Activated CD8-positive, alpha-beta memory T cell treated with anti-CD3 and anti-CD28 coated beads, Interleukin-2, amount 50 U/mL, for 24 hours (primary cell): Measurements from ENCODE around the gene LSAMP.

Source experiments
- DNase-seq: peaks from one replicate; pipeline ENCODE4 v3.0.0-alpha.2; 2020; ENCODE audit errors: extremely low read depth

The LSAMP gene

DNA sequence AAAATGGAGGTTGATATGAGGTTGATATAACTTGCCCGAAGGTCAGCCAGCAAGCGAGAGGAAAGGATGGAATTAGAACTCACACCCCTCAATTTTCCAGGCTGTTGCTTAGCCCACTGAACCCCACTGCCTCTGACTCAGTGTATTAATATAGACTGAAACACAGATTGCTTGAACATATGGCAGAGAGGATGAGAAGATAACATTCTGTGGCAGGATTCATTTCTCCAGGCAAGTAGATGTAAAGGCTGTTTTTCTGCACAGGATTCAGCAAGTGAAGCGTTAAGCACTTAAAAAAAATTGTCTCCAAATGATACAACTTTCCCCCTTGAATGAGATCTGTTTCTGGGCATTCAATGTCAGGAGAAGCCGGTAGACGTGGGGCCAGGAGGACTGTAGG is 486.8 kb downstream of the LSAMP start:
- no peak for DNase-seq

DNA sequence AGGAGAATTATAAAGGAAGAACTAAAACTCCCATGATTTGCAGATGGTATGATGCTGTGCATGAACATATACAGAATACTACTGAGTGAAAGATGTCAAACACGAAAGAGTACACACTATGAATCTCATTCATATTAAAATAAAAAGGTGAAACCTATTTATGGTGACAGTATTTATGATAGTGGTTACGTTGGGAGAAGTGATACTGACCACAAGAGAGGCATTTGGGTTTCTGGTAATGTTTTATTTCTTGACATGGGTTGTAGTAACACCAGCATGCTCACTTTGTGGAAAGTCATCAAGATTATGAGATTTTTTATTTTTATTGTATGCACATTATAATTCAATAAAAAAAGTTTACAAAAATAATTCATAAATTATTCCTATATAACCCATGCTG is 498.0 kb downstream of the LSAMP start:
- no peak for DNase-seq

DNA sequence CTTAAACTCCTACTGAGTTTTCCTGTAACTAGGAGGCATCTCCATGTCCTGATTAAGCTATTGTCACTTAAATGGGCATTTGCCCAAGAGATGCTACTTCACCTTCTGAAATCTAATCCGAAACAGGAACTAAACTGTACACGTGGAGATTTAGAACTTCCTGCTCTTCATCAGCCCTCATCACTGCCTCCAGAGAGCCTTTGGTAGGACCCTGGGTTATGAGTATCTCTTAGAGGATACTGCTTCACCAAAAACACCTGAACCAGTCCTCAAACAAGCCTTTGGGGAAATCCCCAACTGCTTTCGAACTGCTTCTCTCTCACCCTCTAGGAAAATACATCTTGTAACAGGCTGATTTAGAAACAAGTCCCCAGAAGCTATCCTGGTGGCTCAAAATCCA is 501.7 kb downstream of the LSAMP start:
- DNase-seq, result no peak

DNA sequence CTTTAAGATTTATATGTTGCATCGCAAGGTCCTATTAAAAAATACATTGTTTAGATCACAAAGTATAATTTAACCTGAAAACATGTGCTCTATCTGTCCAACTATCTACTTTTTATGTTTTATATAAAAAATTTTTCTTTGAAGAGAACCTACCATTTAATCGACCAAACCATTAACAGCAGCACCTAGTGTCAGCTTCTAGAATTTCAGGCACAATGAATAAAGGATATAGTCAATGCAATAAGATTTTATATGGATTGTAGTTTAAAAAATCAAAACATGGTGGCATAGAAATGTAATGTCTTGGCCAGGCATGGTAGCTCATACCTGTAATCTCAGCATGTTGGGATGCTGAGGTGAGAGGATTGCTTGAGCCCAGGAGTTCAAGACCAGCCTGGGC is 508.2 kb downstream of the LSAMP start:
- no peak for DNase-seq

DNA sequence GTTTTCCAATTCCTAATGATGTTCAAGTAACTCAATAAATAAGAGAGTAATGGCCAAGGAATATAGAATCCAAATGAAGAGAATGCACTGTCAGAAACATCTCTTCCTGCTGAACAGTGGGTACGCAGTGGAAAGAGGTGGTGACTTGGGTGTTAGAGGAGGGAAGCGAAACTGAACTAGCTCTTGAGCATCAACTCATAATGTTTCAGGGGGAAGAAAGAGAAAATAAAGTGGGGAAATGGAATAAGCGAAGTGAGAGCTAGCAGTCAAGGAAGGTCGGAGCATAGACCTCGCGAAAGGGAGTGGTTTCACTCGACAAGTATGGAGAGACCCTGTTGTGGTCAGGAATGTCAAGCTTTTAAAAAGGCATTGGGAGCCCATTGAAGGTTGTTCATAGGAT is 512.5 kb downstream of the LSAMP start:
- DNase-seq, result no peak

DNA sequence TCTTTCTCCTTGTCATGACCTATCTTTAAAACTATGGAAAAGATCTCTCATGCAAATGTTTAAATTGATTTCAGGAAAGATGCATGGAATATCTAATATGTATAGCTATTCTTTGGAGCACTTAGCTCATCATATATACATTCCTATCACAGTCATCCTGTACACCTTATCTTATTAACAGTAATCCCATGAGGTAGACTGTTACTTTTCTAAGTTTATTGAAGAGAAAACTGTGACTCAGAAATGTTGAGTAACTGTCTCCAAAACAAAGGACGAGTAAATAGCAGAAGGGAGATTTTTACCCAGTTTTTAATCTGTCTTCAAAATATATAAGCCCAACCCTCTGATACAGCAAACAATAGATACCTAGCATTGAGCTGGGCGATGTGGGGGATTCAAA is 513.7 kb downstream of the LSAMP start:
- DNase-seq, result no peak

DNA sequence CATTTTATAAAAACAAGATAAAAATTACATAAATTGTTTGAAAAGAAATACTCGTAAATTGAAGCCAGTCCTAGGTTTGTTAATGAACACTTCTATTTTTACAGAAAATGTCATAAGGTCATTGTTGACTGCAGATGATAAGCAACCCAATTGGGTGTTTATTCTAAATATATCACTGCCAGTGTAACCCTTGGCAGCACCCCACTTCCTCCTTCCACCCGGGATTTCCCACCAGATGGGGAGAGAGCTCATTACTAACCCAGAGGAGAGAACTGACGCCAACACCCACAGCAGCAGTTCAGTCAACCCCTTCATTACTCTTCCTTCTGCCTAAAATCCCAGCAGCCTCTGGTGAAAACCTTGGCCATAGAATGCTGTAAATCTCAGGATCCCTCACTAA is 514.4 kb downstream of the LSAMP start:
- no peak for DNase-seq

DNA sequence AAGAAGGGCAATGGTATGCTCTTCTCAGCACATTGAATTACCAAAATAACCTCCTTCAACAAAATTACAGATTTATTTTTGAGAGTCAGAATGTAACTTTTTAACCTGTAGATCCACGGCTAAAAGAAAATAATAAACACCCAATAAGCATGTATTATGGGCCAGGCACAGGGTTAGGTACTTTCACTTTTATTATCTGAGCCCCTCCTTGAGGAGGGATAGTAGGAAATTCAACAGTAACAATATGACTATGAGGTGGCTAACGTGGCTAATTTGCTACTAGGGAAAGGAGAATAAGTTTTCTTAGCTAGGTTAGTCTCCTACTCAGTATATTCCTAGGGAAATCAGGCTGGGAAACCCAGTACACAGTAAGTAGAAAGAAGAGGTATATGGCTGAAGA is 515.1 kb downstream of the LSAMP start:
- no peak for DNase-seq

DNA sequence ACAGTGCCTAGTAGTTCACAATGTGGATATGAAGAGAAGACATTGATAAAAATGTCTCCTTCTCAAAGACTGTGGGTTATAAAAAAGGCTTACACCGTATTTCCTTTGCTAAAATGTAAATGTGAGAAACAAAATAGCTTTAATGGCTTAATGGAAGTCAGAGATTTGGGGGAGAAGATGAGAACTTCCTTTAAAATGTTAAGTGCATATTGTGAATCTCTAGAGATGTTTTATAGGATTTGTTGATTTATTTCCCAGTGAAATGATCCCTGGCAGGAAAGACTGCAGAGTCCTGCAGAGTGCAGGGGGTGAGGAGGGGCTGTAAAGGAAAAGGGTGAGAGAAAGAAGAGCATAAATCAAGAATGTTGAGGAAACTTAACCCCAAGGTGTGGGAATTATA is 516.9 kb downstream of the LSAMP start:
- no peak for DNase-seq

DNA sequence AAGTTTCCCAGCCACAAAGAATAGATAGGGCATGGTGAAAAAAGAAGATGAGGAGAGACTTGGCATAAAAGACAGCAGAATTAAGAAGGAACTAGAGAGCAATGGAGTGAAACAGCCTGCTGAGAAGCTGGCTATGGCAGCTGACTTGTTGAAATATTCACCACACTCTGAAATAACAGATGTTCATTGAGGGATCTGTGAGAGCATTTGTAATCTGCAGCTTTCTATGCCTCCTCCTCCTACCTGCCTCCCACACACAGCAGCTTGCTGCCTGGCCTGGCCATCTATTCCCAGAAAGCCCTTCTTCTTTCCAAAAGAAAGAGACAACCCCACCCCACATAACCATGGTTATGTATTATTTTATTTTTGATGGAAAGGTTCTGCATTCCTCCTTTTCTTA is 518.1 kb downstream of the LSAMP start:
- no peak for DNase-seq

DNA sequence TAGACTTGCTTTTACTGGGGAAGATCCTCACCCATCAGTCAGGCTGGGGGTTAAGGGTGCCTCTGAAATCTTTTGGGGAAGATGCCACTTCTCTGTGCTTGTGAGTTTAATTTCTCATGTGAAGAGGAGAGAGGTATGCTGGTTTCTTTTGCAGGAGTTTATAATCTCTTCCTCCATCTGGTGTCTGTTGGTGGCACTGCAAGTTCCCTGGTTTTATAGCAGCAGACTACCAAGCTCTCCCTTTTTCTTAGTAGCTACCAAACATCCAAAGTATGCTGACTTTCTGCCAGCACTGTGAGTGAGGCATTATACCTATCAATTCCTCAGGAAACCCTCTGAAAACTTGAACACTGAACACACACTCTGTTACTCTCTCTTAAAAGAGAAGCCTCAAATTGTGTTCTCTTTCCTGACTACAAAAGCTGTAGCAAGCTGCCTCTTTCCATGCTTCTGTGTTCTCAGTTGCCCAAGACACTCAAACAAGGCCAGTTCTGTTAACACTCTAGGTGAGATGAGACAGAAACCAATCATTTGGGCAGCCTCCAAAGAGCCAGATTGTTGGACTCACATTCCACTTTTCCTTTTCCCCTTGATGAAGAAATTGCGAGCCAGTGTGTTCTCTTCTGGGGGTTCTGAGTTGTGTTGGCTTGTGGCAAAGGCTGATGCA is 522.5 kb downstream of the LSAMP start:
- no peak for DNase-seq

DNA sequence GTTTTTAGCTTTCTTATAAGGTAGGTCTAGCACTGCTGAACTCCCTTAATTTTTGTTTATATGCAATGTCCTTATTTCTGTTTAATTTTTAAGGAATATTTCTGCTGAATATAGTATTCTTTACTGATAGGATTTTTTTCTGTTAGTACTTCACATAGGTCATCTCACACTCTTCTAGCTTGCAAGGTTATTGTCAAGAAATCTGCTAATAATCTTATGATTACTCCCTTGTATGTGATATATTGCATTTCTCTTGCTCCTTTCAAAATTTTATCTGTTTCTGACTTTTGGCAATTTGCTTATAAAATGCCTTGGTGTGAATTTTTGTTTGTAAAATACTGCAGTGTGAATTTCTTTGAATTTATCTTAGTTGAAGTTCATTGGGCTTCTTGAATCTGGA is 523.6 kb downstream of the LSAMP start:
- no peak for DNase-seq

DNA sequence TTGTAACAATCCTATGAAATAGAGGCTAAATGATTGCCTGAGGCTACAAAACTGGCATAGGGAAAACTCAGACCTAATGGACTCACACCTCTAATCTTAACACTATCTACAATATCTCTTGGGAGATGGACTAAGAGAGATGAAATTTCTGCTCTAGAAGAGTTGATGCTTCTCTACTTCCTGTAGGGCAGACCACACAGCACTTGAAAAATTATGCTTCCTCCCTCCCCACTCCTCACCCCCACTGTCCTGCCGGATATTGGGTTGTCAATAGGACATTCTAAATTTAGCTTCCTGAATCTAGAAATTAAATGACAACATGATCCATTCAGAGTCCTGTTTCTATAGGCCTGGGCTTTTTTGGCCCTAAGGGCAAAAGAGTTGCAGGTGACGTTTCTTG is 526.4 kb downstream of the LSAMP start:
- no peak for DNase-seq

DNA sequence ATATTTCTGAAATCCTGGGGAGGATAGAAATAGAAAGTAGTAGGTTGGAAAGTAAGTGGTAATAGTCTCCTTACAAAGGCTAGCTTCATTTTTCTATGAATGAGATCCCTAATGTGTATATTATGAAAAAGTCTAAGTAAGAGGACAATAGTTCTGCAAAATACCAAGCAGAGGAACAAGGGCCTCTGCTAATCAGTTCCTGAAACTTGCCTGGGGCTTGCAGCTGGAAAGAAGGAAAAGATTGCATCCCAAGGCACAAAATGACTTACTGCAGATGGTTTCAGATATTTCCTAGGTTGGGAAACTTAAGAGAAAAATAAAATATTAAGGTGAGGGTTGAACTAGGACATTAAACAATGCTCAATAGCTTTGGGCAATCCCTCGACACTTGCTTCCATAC is 528.4 kb downstream of the LSAMP start:
- DNase-seq, result no peak

DNA sequence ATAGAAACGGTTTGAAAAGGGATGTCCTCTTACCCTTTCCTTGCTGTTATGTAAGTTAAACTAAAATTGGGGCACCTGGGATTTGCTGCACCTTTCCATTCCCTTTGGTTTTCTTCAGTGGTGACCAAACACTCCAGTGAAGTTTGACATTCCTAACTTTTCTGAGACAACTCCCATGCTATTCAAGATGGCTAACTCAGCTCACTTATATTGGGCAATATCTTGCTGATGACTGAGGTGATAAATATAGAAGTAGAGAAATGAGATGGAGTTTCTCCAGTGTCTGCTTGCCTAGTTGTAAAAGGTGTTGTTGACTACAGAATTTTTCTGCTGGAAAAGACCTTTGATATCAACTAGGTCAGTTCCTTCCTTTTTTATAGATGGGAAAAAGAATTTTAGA is 530.2 kb downstream of the LSAMP start:
- no peak for DNase-seq

DNA sequence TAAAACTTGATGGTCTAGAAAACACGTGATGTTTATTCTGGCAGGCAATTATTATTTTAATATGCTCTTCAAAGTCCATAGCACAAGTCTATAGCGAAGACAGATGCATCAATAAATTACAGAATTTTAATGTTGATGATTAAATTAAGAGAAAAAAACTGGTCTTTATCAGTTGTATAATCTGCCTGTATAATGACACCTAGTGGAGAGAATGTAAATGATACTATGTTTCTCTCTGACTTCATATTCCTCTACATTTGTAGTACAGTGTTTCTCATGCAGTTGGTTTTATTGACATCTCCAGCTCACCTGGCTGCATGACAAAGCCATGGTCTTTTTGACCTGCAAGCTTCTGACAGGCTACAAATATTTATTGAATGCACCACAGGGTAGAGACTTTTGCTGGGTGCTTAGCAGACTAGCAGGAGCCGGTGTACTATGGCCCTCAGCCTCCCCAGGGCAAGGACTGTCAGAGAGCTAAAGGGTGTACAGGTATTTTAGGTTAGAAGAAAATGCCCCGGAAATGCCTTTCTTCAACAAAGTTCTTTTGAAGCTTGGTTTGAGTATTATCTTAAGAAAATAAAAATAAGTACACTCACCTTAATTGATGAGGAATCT is 532.1 kb downstream of the LSAMP start:
- no peak for DNase-seq

DNA sequence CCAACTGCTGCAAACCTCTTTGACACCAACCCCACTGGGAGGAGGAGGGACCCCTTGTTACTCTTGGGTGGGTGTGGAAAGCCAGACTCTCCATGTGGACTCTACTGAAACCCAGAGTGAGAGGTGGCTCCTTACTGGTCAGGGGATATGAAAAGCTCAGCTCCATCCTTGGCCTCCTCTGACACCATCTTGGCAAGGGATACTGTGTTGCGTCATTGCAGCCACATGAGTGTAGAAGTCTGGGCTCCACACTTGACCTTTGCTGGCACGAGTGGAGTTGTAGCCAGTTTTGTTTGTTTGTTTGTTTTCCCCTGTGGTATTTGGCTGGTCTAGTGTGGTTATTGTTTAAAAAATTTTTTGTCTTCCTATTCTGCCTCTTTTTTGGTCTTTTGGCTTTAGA is 532.9 kb downstream of the LSAMP start:
- DNase-seq, result no peak

DNA sequence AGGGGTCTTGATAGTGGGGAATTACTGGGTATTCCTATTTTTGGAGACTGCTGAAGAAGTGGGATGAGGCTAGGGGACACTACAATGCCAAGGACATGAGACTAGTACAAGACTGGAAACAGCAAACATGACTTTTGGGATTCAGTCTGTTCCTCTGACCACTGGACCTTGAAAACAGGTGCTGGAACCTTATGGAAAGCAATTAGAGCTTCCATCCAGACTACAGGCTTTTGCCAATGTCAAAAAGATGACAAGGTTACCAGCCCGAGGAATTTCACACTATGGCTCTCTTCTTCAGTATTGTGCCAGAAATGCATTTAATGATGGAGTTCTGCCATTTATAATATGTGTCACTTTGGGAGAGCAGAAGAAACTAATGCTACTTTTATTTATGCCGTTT is 539.4 kb downstream of the LSAMP start:
- DNase-seq, result no peak

DNA sequence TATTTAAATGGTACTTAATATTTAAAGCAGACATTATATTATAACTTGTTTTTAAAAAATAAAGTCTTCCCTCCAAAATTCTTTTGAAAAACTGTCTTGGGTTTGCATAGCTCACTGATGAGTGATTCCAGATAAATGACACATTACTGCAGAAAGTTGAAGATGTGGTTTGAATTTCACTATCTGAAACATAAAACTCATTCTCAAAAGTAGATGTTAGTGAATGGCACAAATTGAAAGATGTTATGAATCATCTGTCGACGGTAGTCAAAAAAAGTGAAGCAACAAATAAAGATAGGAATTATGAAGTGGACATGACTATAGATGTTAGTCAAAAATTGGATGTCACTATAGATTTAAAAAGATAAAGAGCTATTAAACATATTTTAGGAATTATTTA is 541.4 kb downstream of the LSAMP start:
- no peak for DNase-seq

DNA sequence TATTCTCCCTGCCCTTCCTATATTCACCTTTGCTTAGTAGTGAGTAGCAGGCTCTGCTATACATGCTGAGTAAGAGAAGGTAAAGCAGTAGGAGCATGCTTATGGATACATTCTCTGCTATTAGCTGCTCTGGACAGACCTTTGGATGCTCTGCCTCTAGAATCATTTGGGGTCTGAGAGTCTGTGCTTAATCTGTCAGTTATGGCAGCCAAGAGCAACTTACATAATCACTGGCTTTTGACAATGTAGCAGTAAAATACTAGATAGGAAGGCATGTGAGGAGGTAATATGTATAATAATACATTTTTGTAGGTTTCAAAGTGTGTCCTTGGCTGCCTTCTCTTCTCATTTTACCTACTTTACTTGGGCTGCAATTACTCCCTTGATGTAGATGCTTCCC is 544.3 kb downstream of the LSAMP start:
- DNase-seq, result no peak

DNA sequence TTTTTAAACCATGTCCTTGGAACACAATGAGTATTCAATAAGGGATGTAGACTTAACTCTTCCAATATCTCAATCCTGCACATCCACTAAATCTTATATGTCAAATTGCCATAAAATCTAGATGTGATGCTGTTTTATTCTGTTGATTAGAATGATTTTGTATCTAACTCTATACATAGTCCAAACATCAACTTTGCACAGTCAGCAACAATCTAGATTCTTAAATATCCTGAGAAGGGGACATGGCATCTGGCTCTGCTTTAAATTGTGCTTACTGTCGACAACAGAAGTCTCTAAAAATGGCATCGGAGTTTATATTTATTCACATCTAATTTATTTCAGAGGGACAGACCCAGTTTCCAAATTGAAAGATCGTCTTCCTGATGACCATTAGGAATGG is 545.8 kb downstream of the LSAMP start:
- DNase-seq, result no peak

DNA sequence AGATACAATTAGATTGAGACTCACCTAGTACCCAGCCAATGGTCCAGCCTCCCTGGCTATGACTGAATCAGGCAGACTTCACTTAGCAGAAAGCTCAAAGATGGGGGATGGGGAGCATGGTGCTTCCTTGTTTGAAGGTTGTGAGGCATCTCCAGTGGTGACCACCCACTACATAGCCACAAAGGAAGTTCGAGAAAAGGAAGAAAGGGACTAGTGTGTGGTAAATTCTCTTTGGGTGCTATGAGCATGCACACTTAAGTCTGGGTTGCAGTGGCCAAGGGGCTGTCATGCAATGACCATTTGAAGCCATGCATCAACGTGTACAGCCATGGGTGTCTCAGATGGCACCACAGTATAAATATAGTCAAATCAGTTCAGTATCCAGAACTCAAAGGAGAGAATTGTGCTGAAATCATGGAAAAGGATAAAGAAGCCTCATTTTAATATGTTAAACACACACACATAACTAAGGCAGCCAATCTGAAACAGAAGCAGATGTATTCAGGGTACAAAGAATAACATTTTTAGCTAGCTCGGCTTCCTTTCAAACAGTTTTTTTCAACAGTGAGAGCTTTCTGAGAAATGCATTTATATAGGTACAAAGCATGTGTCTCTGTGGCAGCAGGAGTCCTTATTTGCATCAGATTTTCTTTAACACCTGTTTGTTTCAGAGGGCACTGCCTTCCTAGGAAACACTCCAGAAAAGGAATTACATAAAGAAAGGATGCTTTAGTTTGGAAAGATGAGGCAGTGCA is 546.5 kb downstream of the LSAMP start:
- DNase-seq, result no peak

DNA sequence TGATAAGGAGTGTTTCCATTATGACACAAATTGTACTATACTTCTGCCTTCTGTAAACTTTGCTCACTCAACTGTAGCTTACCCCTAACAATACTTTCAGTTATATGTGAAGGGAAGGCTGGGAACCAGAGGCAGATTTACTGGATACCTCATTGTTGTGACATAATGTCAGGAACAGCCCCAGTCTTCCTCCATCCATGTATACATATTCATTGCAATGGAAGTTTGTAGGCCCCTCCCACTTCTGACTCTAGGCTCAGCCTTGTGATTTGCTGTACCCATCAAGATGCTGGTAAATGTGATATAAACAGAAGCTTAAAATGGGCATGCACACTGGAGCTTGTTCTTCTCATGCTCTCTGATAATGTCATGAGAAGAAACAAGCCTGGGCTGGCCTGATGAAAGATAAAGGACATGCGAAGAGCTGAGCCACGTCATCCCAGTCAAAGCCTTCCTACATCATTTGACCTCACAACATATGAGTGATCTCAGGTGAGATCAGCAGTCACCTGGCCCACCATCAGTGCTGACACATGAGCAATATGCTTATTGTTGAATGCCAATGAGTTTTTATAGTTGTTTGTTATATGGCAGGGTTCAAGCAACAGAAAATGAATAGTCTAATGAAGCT is 554.2 kb downstream of the LSAMP start:
- no peak for DNase-seq
